ENCODE results near the gene ESPL1. TPM values are rescaled to one million over a fixed set of nuclear protein-coding genes. Genes with fewer than 3 reads are reported as not detected.
A peak's percentile ranks its signal among the peaks of the same experiment; 100 is the strongest.

Gene ESPL1
- total and polyA plus RNA-seq, 2 of the 13 experiments (the other 11 are each of a cell fraction or from before 2014, with no cell fraction given) = 5.8 to 11.5 TPM

GRCh38 chr12:53267999-53268629 lies at the start of gene ESPL1 (continued):
- TF ChIP-seq ZNF878 (CRISPR knock-in tag; IDR thresholded peaks at IDR 0.05) (no peak), SIX1 (CRISPR knock-in tag; IDR thresholded peaks at IDR 0.05; ENCODE audit: borderline replicate concordance) (no peak), ZNF34 (CRISPR knock-in tag; IDR thresholded peaks at IDR 0.05; ENCODE audit: borderline replicate concordance) (no peak), GATA4 (IDR thresholded peaks at IDR 0.05; ENCODE audit: borderline replicate concordance, low read depth) (no peak), KAT8 (CRISPR knock-in tag; IDR thresholded peaks at IDR 0.05) (peak; percentile 72; the same call in 1 of the 2 replicates), ZNF256 (CRISPR knock-in tag; conservative IDR thresholded peaks at IDR 0.05) (no peak), ARNTL (CRISPR knock-in tag; IDR thresholded peaks at IDR 0.05) (no peak), RELA (CRISPR knock-in tag; IDR thresholded peaks at IDR 0.05) (peak; percentile 16; the same call in 1 of the 2 replicates), ZNF781 (CRISPR knock-in tag; IDR thresholded peaks at IDR 0.05; ENCODE audit: borderline replicate concordance, not compliant biosample characterization) (no peak), MIER3 (CRISPR knock-in tag; IDR thresholded peaks at IDR 0.05; ENCODE audit: borderline replicate concordance) (0 out of 2 replicates have a peak, but pooled peaks have one; percentile 51), HCFC1 (IDR thresholded peaks at IDR 0.05; ENCODE audit: low read depth, low read length) (peak; percentile 89), ZNF605 (CRISPR knock-in tag; IDR thresholded peaks at IDR 0.05) (no peak; the same call in 1 of the 2 replicates)
- TF ChIP-seq, protein P1, sequence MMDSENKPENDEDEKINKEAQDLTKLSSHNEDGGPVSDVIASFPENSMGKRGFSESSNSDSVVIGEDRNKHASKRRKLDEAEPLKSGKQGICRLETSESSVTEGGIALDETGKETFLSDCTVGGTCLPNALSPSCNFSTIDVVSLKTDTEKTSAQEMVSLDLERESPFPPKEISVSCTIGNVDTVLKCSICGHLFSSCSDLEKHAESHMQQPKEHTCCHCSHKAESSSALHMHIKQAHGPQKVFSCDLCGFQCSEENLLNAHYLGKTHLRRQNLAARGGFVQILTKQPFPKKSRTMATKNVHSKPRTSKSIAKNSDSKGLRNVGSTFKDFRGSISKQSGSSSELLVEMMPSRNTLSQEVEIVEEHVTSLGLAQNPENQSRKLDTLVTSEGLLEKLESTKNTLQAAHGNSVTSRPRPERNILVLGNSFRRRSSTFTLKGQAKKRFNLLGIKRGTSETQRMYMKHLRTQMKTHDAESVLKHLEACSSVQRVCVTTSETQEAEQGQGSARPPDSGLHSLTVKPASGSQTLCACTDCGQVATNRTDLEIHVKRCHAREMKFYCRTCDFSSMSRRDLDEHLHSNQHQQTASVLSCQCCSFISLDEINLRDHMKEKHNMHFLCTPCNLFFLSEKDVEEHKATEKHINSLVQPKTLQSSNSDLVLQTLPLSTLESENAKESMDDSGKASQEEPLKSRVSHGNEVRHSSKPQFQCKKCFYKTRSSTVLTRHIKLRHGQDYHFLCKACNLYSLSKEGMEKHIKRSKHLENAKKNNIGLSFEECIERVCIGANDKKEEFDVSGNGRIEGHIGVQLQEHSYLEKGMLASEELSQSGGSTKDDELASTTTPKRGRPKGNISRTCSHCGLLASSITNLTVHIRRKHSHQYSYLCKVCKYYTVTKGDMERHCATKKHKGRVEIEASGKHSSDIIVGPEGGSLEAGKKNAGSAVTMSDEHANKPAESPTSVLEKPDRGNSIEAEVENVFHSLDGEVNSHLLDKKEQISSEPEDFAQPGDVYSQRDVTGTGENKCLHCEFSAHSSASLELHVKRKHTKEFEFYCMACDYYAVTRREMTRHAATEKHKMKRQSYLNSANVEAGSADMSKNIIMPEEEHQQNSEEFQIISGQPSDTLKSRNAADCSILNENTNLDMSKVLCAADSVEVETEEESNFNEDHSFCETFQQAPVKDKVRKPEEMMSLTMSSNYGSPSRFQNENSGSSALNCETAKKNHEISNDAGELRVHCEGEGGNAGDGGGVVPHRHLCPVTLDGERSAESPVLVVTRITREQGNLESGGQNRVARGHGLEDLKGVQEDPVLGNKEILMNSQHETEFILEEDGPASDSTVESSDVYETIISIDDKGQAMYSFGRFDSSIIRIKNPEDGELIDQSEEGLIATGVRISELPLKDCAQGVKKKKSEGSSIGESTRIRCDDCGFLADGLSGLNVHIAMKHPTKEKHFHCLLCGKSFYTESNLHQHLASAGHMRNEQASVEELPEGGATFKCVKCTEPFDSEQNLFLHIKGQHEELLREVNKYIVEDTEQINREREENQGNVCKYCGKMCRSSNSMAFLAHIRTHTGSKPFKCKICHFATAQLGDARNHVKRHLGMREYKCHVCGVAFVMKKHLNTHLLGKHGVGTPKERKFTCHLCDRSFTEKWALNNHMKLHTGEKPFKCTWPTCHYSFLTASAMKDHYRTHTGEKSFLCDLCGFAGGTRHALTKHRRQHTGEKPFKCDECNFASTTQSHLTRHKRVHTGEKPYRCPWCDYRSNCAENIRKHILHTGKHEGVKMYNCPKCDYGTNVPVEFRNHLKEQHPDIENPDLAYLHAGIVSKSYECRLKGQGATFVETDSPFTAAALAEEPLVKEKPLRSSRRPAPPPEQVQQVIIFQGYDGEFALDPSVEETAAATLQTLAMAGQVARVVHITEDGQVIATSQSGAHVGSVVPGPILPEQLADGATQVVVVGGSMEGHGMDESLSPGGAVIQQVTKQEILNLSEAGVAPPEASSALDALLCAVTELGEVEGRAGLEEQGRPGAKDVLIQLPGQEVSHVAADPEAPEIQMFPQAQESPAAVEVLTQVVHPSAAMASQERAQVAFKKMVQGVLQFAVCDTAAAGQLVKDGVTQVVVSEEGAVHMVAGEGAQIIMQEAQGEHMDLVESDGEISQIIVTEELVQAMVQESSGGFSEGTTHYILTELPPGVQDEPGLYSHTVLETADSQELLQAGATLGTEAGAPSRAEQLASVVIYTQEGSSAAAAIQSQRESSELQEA (CRISPR knock-in tag; IDR thresholded peaks at IDR 0.05; ENCODE audit: not compliant biosample characterization) = no peak
- TF ChIP-seq, protein P2, sequence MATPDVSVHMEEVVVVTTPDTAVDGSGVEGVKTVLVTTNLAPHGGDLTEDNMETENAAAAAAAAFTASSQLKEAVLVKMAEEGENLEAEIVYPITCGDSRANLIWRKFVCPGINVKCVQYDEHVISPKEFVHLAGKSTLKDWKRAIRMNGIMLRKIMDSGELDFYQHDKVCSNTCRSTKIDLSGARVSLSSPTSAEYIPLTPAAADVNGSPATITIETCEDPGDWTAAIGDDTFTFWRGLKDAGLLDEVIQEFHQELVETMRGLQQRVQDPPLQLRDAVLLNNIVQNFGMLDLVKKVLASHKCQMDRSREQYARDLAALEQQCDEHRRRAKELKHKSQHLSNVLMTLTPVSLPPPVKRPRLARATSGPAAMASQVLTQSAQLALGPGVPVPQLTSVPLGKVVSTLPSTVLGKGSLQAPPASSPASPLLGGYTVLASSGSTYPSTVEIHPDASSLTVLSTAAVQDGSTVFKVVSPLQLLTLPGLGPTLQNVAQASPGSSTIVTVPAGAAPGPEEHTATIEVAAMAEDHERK (CRISPR knock-in tag; IDR thresholded peaks at IDR 0.05; ENCODE audit: low read depth) = peak; percentile 92
- TF ChIP-seq, protein P3, sequence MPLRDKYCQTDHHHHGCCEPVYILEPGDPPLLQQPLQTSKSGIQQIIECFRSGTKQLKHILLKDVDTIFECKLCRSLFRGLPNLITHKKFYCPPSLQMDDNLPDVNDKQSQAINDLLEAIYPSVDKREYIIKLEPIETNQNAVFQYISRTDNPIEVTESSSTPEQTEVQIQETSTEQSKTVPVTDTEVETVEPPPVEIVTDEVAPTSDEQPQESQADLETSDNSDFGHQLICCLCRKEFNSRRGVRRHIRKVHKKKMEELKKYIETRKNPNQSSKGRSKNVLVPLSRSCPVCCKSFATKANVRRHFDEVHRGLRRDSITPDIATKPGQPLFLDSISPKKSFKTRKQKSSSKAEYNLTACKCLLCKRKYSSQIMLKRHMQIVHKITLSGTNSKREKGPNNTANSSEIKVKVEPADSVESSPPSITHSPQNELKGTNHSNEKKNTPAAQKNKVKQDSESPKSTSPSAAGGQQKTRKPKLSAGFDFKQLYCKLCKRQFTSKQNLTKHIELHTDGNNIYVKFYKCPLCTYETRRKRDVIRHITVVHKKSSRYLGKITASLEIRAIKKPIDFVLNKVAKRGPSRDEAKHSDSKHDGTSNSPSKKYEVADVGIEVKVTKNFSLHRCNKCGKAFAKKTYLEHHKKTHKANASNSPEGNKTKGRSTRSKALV (CRISPR knock-in tag; IDR thresholded peaks at IDR 0.05) = no peak
- TF ChIP-seq, protein P4, sequence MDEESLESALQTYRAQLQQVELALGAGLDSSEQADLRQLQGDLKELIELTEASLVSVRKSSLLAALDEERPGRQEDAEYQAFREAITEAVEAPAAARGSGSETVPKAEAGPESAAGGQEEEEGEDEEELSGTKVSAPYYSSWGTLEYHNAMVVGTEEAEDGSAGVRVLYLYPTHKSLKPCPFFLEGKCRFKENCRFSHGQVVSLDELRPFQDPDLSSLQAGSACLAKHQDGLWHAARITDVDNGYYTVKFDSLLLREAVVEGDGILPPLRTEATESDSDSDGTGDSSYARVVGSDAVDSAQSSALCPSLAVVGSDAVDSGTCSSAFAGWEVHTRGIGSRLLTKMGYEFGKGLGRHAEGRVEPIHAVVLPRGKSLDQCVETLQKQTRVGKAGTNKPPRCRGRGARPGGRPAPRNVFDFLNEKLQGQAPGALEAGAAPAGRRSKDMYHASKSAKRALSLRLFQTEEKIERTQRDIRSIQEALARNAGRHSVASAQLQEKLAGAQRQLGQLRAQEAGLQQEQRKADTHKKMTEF (CRISPR knock-in tag; IDR thresholded peaks at IDR 0.05) = peak; percentile 86

Data from HepG2 (cell line).